ENCODE measurements around the gene IL1RAP.
"Not testable (repeated sequence)": the region's sequence is repeated elsewhere in the genome, so short reads cannot be mapped to it uniquely, and the experiment has no call there.

The IL1RAP gene

GRCh38 chr3:190671658-190672057 is 157.8 kb downstream of the IL1RAP start:
- no peak for DNase-seq (ENCODE audit: low spot score)

- no peak for DNase-seq (ENCODE audit: low spot score)
These were observed 159.3 kb downstream of the IL1RAP start for GRCh38 chr3:190673148-190673547.

- DNase-seq (ENCODE audit: low spot score) = no peak
These were observed 162.6 kb downstream of the IL1RAP start for GRCh38 chr3:190676481-190676880.

- DNase-seq (ENCODE audit: low spot score) = no peak
These were observed 163.1 kb downstream of the IL1RAP start for GRCh38 chr3:190677001-190677400.

- not testable (repeated sequence) for DNase-seq (ENCODE audit: low spot score)
These were observed 164.0 kb downstream of the IL1RAP start for GRCh38 chr3:190677868-190678267.

- no peak for DNase-seq (ENCODE audit: low spot score)
These were observed 166.8 kb downstream of the IL1RAP start for GRCh38 chr3:190680691-190681090.

GRCh38 chr3:190684776-190685175 is 170.9 kb downstream of the IL1RAP start:
- no peak for DNase-seq (ENCODE audit: low spot score)

- DNase-seq (ENCODE audit: low spot score) = no peak
These were observed 172.1 kb downstream of the IL1RAP start for GRCh38 chr3:190686011-190686410.

- DNase-seq (ENCODE audit: low spot score) = no peak
These were observed 176.4 kb downstream of the IL1RAP start for GRCh38 chr3:190690246-190690645.

GRCh38 chr3:190692256-190692655 is 178.4 kb downstream of the IL1RAP start:
- DNase-seq (ENCODE audit: low spot score) = no peak

GRCh38 chr3:190694335-190695001 is 180.6 kb downstream of the IL1RAP start:
- DNase-seq (ENCODE audit: low spot score) = no peak

GRCh38 chr3:190695225-190695624 is 181.3 kb downstream of the IL1RAP start:
- no peak for DNase-seq (ENCODE audit: low spot score)

GRCh38 chr3:190695994-190696393 is 182.1 kb downstream of the IL1RAP start:
- DNase-seq (ENCODE audit: low spot score) = no peak

GRCh38 chr3:190696777-190697501 is 183.1 kb downstream of the IL1RAP start:
- DNase-seq (ENCODE audit: low spot score) = peak; percentile 3

GRCh38 chr3:190697502-190697830 is 183.6 kb downstream of the IL1RAP start:
- DNase-seq (ENCODE audit: low spot score) = no peak

GRCh38 chr3:190697901-190698300 is 184.0 kb downstream of the IL1RAP start:
- DNase-seq (ENCODE audit: low spot score) = no peak

- DNase-seq (ENCODE audit: low spot score) = no peak
These were observed 185.9 kb downstream of the IL1RAP start for GRCh38 chr3:190699776-190700175.

- no peak for DNase-seq (ENCODE audit: low spot score)
These were observed 187.2 kb downstream of the IL1RAP start for GRCh38 chr3:190701096-190701532.

GRCh38 chr3:190706582-190706981 is 192.7 kb downstream of the IL1RAP start:
- DNase-seq (ENCODE audit: low spot score) = no peak
